ENCODE measurements around the gene SLCO1A2.

DNA sequence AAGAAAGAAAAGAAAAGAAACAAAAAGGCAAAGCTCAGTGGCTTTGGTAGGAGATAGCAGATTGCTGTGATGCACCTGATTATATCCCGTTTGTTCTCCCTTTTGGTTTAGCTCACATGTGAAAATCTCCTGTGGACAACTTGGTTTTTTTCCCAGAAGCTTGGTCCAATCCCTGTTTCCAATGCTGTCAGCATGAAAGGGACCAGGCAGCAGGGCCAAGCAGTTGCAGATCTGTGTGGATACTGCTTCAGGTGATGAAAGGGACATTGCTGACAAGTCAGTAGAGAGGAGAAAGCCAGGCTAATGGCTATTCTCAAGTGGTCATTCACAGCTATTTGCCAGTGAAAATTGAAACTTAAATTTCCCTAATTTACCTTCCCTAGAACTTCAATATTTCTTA, 18.8 kb upstream of the SLCO1A2 start:
- TF ChIP-seq, protein P1, sequence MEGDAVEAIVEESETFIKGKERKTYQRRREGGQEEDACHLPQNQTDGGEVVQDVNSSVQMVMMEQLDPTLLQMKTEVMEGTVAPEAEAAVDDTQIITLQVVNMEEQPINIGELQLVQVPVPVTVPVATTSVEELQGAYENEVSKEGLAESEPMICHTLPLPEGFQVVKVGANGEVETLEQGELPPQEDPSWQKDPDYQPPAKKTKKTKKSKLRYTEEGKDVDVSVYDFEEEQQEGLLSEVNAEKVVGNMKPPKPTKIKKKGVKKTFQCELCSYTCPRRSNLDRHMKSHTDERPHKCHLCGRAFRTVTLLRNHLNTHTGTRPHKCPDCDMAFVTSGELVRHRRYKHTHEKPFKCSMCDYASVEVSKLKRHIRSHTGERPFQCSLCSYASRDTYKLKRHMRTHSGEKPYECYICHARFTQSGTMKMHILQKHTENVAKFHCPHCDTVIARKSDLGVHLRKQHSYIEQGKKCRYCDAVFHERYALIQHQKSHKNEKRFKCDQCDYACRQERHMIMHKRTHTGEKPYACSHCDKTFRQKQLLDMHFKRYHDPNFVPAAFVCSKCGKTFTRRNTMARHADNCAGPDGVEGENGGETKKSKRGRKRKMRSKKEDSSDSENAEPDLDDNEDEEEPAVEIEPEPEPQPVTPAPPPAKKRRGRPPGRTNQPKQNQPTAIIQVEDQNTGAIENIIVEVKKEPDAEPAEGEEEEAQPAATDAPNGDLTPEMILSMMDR (IDR thresholded peaks at IDR 0.05; ENCODE audit: low read depth, low read length) = no peak
- TF ChIP-seq EZH2phosphoT487 (IDR thresholded peaks at IDR 0.05; ENCODE audit: low read depth) = no peak
